ENCODE results near the gene GNA14. TPM values are rescaled to one million over a fixed set of nuclear protein-coding genes. Genes with fewer than 3 reads are reported as not detected.
A peak's percentile ranks its signal among the peaks of the same experiment; 100 is the strongest.
"Not testable (repeated sequence)": the region's sequence is repeated elsewhere in the genome, so short reads cannot be mapped to it uniquely, and the experiment has no call there.

The GNA14 gene
- total RNA-seq (1 to 10 TPM; 5.0 to 6.1 TPM), polyA plus RNA-seq (ENCODE audit: insufficient read length in 2 of 2) (1 to 10 TPM; 3.3 to 4.8 TPM)
- long read RNA-seq, donor 1, partial matches to known transcripts = 0 of 1 reads
- long read RNA-seq, donor 1, other reads (novel, unspliced or antisense) = 0 of 1 reads
- long read RNA-seq, donor 2 = 0 reads
- long read RNA-seq, donor 3, partial matches to known transcripts = 0 of 1 reads
- long read RNA-seq, donor 3, other reads (novel, unspliced or antisense) = 0 of 1 reads
- long read RNA-seq, donor 4, partial matches to known transcripts = 0 of 4 reads
- long read RNA-seq, donor 4, other reads (novel, unspliced or antisense) = 0 of 4 reads

DNA sequence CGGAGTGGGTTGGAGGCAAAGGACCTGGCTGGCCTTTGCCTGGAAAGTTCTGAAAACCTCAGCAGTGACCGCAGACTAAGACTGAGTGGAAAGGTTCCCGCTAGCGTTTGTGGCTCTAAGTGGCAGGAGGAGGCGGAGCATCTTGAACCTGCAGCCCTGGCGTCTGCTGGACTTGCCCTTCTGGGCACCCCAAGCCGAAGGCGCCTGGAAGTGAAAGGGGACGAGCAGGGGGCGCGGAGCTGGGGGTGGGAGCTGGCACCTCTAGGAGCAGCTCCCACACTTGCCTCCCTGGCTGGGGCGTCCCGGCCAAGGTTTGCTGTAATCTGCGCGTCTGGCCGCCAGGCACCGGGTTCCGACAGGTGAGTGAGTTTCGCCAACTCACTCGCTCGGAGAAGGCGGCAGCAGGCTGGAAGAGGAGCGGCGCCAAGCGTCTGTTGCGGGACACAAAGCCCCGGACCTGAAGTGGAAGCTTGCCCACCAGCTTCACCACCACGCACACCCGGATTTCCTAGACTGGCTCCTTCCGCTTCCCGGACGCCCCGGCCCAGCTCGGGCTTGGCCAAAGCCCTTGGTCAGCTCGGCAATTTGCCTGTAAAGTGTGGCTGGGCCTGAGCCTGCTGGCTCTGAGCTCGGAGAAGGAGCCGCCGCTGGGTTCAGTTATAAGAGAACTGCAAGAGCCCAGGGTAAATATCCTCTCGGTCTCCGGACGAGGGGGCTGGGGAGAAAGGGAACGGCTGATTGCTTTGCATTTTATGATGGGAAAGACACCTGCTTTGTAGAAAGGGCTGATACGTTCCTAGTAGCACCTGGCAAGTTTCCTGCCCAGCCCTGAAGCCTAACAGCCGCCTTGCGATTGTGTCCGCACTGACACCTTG, at the start of gene GNA14:
Gene GNA14, minus strand, starts transcription at position 89 of the 875 bp plus-strand sequence. CDS start 529 bp downstream, outside the sequence.
- no peaks in the 10 kb centered on the region for H3K36me3 ChIP-seq (ENCODE audit: control insufficient read depth, insufficient read depth, low read length)
- peak within 1 kb of the TSS; percentile 52 for H3K4me3 ChIP-seq (ENCODE audit: low read depth, low read length)
- peaks cover 20% of the 10 kb centered on the region for H3K4me1 ChIP-seq (ENCODE audit: control insufficient read depth, insufficient read depth, low read length)
- peaks cover 30% of the 10 kb centered on the region for H3K27me3 ChIP-seq (ENCODE audit: control insufficient read depth, insufficient read depth, low read length)
- 5% methylated on average over 45 of the region's 46 CpGs for WGBS (ENCODE audit: insufficient coverage)
- H3K9me3 ChIP-seq (ENCODE audit: control insufficient read depth, insufficient read depth, low read length) = no peaks in the 10 kb centered on the region
- DNase-seq (ENCODE audit: low read depth in 4 of 6, low spot score in 6 of 6) = peak in 2 of 6 donors; percentile 59 to 74
- no peak within 1 kb of the TSS for H3K27ac ChIP-seq (ENCODE audit: low read depth, low read length)

DNA sequence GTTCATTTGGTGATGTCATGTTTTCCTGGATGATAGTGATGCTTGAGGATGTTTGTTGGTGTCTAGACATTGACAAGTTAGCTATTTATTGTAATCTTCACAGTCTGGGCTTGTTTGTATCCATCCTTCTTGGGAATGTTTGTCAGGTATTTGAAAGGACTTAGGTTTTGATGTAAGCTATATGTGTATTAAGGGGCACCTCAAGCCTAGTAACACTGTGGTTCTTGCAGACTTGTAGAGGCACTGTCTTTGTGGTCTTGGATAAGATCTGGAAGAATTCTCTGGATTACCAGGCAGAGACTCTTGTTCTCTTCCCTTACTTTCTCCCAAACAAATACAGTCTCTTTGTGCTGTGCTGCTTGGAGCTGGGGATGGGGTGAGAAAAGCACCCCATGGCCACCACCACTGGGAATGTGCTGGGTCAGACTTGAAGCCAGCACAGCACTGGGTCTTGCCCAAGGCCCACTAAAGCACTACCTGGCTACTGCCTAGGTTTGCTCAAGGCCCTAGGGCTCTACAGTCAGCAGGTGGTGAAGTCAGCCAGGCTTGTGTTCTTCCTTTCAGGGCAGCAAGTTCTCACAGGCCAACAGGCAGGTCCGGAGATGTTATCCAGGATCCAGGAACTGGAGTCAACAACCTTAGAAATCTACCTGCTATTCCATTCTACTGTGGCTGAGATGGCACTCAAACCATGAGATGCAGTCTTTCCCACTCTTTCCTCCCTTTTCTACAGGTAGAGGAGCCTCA, 49.3 kb upstream of the GNA14 start:
- no peaks in the 10 kb centered on the region for H3K36me3 ChIP-seq (ENCODE audit: control insufficient read depth, insufficient read depth, low read length)
- H3K9me3 ChIP-seq (ENCODE audit: control insufficient read depth, insufficient read depth, low read length) = no peaks in the 10 kb centered on the region
- no peak overlapping the region for H3K27ac ChIP-seq (ENCODE audit: low read depth, low read length)
- WGBS (ENCODE audit: insufficient coverage) = 89% methylated on average over 1 of the region's 1 CpG
- no peak overlapping the region for H3K4me3 ChIP-seq (ENCODE audit: low read depth, low read length)
- DNase-seq (ENCODE audit: low read depth in 4 of 6, low spot score in 6 of 6) = no peak
- H3K27me3 ChIP-seq (ENCODE audit: control insufficient read depth, insufficient read depth, low read length) = no peaks in the 10 kb centered on the region
- H3K4me1 ChIP-seq (ENCODE audit: control insufficient read depth, insufficient read depth, low read length) = no peaks in the 10 kb centered on the region

DNA sequence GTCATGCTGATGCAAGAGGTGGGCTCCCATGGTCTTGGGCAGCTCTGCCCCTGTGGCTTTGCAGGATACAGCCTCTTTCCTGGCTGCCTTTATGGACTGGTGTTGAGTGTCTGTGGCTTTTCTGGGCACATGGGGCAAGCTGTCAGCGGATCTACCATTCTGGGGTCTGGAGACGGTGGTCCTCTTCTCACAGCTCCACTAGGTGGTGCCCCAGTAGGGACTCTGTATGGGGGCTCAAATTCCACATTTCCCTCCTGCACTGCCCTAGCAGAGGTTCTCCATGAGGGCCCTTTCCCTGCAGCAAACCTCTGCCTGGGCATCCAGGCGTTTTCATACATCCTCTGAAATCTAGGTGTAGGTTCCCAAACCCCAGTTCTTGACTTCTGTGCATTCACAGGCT, 42.6 kb upstream of the GNA14 start:
- H3K27ac ChIP-seq (ENCODE audit: low read depth, low read length); H3K27me3 ChIP-seq (ENCODE audit: control insufficient read depth, insufficient read depth, low read length); DNase-seq (ENCODE audit: low read depth in 4 of 6, low spot score in 6 of 6); H3K4me1 ChIP-seq (ENCODE audit: control insufficient read depth, insufficient read depth, low read length); H3K4me3 ChIP-seq (ENCODE audit: low read depth, low read length); H3K36me3 ChIP-seq (ENCODE audit: control insufficient read depth, insufficient read depth, low read length); H3K9me3 ChIP-seq (ENCODE audit: control insufficient read depth, insufficient read depth, low read length): not testable (repeated sequence)
- 87% methylated on average over 3 of the region's 3 CpGs for WGBS (ENCODE audit: insufficient coverage)

DNA sequence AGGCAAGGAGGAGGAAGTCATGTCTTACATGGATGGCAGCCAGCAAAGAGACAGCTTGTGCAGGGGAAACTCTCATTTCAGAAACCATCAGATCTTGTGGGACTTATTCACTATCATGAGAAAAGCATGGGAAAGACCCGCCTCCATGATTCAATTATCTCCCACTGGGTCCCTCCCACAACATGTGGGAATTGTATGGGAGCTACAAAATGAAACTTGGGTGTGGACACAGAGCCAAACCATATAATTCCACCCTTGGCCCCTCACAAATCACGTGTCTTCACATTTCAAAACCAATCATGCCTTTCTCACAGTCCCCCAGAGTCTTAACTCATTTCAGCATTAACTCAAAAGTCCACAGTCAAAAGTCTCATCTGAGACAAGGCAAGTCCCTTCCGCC, 42.0 kb upstream of the GNA14 start:
- H3K9me3 ChIP-seq (ENCODE audit: control insufficient read depth, insufficient read depth, low read length); H3K27ac ChIP-seq (ENCODE audit: low read depth, low read length); H3K4me3 ChIP-seq (ENCODE audit: low read depth, low read length); H3K27me3 ChIP-seq (ENCODE audit: control insufficient read depth, insufficient read depth, low read length); H3K36me3 ChIP-seq (ENCODE audit: control insufficient read depth, insufficient read depth, low read length); H3K4me1 ChIP-seq (ENCODE audit: control insufficient read depth, insufficient read depth, low read length); DNase-seq (ENCODE audit: low read depth in 4 of 6, low spot score in 6 of 6): not testable (repeated sequence)
- WGBS (ENCODE audit: insufficient coverage) = no CpG with 5 or more reads among the region's 3 CpGs

DNA sequence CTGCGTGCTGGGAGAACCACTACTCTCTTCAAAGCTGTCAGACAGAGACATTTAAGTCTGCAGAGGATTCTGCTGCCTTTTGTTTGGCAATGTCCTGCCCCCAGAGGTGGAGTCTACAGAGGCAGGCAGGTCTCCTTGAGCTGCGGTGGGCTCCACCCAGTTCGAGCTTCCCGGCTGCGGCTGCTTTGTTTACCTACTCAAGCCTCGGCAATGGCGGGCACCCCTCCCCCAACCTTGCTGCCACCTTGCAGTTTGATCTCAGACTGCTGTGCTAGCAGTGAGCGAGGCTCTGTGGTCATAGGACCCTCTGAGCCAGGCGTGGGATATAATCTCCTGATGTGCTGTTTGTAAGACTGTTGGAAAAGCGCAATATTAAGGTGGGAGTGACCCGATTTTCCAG, 39.6 kb upstream of the GNA14 start:
- H3K9me3 ChIP-seq (ENCODE audit: control insufficient read depth, insufficient read depth, low read length); DNase-seq (ENCODE audit: low read depth in 4 of 6, low spot score in 6 of 6); H3K4me1 ChIP-seq (ENCODE audit: control insufficient read depth, insufficient read depth, low read length); H3K27me3 ChIP-seq (ENCODE audit: control insufficient read depth, insufficient read depth, low read length); H3K27ac ChIP-seq (ENCODE audit: low read depth, low read length); H3K36me3 ChIP-seq (ENCODE audit: control insufficient read depth, insufficient read depth, low read length); H3K4me3 ChIP-seq (ENCODE audit: low read depth, low read length): not testable (repeated sequence)
- WGBS (ENCODE audit: insufficient coverage) = 98% methylated on average over 8 of the region's 11 CpGs

DNA sequence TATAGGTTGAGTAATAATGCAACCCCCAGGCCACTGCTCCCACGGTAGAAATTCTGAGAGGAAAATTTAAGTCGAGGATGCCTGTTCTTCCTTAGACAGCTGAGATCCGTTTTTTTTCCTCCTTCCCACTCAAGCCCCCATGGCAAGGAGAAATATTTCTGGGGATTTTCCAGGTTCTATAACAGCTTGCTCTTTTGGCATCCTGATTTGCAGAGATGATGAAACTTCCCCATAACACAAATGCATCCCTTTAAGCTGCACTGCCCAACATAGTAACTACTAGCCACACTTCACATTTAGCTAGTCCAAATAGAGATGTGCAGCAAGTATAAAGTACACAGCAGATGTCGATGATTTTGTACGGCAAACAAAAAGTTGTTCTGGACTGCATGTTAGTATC, 32.5 kb upstream of the GNA14 start:
- peak in 1 of 6 donors; percentile 40 for DNase-seq (ENCODE audit: low read depth in 4 of 6, low spot score in 6 of 6)
- H3K36me3 ChIP-seq (ENCODE audit: control insufficient read depth, insufficient read depth, low read length) = no peaks in the 10 kb centered on the region
- H3K9me3 ChIP-seq (ENCODE audit: control insufficient read depth, insufficient read depth, low read length) = no peaks in the 10 kb centered on the region
- H3K4me3 ChIP-seq (ENCODE audit: low read depth, low read length) = no peak overlapping the region
- no CpG with 5 or more reads among the region's 5 CpGs for WGBS (ENCODE audit: insufficient coverage)
- no peaks in the 10 kb centered on the region for H3K27me3 ChIP-seq (ENCODE audit: control insufficient read depth, insufficient read depth, low read length)
- H3K4me1 ChIP-seq (ENCODE audit: control insufficient read depth, insufficient read depth, low read length) = peaks cover 3% of the 10 kb centered on the region
- no peak overlapping the region for H3K27ac ChIP-seq (ENCODE audit: low read depth, low read length)

DNA sequence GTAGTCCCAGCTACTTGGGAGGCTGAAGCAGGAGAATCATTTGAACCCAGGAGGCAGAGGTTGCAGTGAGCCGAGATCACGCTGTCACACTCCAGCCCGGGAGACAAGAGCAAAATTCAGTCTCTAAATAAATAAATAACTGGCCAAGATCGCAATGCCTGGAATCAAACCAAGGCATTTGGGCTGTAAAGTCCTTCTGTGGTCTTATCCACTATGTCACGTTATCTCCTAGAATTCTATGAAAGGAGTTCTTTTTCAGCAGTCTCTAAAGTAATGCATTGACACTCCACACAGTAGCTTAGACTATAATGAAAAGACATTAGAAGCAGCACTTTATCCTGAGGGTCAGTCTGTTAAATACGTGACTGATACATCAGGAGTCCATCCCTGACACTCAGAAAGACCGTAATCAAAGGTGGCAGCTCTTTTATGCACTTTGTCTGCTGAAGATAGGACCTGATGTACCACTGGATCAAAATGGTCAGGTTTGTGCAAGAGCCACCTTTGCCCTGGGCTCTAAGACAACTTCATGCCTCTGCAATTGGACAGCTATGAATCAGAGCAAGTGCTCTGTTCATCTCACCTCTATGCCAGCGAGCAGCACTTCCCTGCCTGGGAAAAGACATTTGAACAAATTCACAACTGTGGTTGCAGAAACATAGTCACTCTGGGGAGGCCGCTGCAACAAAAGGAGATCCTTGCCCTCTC, 31.7 kb upstream of the GNA14 start:
- Histone ChIP-seq H3K9me3 (ENCODE audit: control insufficient read depth, insufficient read depth, low read length) (no peaks in the 10 kb centered on the region), H3K27me3 (ENCODE audit: control insufficient read depth, insufficient read depth, low read length) (no peaks in the 10 kb centered on the region), H3K27ac (ENCODE audit: low read depth, low read length) (no peak overlapping the region), H3K4me3 (ENCODE audit: low read depth, low read length) (no peak overlapping the region), H3K4me1 (ENCODE audit: control insufficient read depth, insufficient read depth, low read length) (peaks cover 3% of the 10 kb centered on the region), H3K36me3 (ENCODE audit: control insufficient read depth, insufficient read depth, low read length) (no peaks in the 10 kb centered on the region)
- 72% methylated on average over 5 of the region's 9 CpGs for WGBS (ENCODE audit: insufficient coverage)
- peak in 1 of 6 donors; percentile 21 for DNase-seq (ENCODE audit: low read depth in 4 of 6, low spot score in 6 of 6)

DNA sequence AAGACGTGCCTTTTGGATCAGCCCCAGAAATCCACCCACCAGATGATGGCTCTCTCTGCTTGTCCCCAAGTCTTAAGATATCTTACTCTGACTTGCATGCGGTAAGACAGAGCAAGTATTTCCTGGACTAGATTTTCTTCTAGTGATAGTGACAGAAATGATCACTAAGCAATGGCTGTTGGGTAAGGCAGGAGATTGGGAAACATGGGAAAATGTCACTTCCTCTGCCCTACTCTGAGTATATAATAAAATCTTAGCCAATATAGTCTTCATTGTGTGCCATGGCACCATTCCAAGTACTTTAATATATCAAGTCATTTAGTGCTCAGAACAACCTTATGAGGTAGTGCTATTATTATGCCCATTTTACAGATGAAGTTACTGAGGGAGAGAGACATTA, 31.0 kb upstream of the GNA14 start:
- no peaks in the 10 kb centered on the region for H3K36me3 ChIP-seq (ENCODE audit: control insufficient read depth, insufficient read depth, low read length)
- no CpG with 5 or more reads among the region's 2 CpGs for WGBS (ENCODE audit: insufficient coverage)
- H3K27ac ChIP-seq (ENCODE audit: low read depth, low read length) = no peak overlapping the region
- H3K9me3 ChIP-seq (ENCODE audit: control insufficient read depth, insufficient read depth, low read length) = no peaks in the 10 kb centered on the region
- DNase-seq (ENCODE audit: low read depth in 4 of 6, low spot score in 6 of 6) = no peak
- no peaks in the 10 kb centered on the region for H3K27me3 ChIP-seq (ENCODE audit: control insufficient read depth, insufficient read depth, low read length)
- peaks cover 3% of the 10 kb centered on the region for H3K4me1 ChIP-seq (ENCODE audit: control insufficient read depth, insufficient read depth, low read length)
- no peak overlapping the region for H3K4me3 ChIP-seq (ENCODE audit: low read depth, low read length)

DNA sequence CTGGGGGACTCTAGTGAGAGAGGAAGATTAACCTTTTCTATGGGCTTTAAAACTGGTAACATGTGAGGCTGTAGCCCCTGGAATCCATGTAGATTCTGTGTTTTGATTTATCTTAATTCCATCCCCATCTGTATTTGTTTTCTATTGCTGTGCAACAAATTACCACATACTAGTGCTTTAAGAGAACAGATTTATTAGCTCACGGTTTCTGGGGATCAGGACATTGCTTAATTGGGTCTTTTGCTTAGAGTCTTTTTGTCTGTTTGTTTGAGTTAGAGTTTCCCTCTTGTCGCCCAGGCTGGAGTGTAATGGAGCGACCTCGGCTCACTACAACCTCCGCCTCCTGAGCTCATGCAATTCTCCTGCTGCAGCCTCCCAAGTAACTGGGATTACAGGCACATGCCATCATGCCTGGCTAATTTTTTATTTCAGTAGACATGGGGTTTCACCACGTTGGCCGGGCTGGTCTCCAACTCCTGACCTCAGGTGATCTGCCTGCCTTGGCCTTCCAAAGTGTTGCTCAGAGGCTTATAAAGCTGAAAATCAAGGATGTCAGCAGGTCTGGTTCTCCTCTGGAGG, 29.9 kb upstream of the GNA14 start:
- Histone ChIP-seq H3K4me3 (ENCODE audit: low read depth, low read length) (no peak overlapping the region), H3K4me1 (ENCODE audit: control insufficient read depth, insufficient read depth, low read length) (peaks cover 3% of the 10 kb centered on the region), H3K9me3 (ENCODE audit: control insufficient read depth, insufficient read depth, low read length) (no peaks in the 10 kb centered on the region), H3K36me3 (ENCODE audit: control insufficient read depth, insufficient read depth, low read length) (no peaks in the 10 kb centered on the region), H3K27me3 (ENCODE audit: control insufficient read depth, insufficient read depth, low read length) (no peaks in the 10 kb centered on the region), H3K27ac (ENCODE audit: low read depth, low read length) (no peak overlapping the region)
- WGBS (ENCODE audit: insufficient coverage) = 60% methylated on average over 2 of the region's 7 CpGs
- peak in 1 of 6 donors; percentile 4 for DNase-seq (ENCODE audit: low read depth in 4 of 6, low spot score in 6 of 6)

All from spinal cord (tissue), 10 donors.